Measurements from ENCODE around the gene MVB12B.

MVB12B gene

DNA sequence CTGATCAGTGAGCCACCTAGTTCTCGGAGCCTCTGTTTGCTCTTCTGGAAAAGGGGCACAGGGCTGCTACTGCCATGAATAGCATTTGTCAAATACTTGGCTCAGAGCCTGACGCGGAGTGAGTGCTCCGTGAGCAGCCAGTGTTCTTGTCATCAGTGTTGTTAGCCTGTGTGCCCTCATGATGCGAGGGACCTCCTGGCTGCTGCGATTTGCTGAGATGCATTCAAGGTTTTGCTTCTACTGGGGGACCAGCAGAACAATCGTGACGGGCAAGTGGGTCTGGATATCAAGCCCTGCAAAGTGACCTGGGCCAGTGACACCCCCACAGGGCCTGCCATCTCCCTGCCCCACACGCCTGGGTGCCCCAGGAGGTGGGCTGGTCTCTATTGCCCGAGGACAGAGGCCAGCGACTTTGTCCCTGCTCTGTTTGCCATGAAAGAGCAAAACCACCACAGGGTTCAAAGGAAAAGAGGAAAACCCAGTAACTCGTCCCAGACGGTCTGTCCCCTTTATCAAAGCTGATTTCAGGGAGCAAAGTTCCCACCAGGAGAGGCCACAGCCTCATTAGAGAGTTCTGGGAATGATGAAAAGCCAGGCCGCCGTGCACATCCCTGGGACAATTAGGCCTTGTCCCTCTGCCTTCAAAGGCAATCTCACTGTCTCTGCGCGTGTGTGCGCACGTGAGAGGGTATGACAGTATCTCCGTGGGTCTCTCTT, 200.6 kb downstream of the MVB12B start:
- Histone ChIP-seq H3K27me3 (ENCODE audit: insufficient read depth, low read length, poor library complexity, severe bottlenecking) (no peaks in the 10 kb centered on the region), H3K9me3 (ENCODE audit: insufficient read depth, low read depth, low read length) (no peaks in the 10 kb centered on the region)

DNA sequence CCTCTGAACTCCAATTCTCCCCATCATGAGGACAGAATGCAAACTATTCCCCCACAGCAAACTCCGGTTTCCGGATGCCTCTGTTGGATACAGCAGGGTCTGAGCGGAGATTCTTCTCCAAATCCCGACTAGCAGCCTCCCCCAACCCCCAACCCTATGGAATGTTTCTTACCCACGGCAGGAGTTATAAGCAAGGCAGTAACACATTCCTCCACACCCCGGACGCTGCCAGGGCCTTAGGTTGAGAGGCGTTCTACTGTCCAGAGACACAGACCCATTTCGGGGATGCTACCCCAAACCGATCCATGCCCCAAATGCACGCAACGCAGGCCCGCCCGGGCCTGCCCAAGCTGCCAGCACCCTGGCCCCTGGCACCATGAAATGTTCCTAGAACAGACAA, 201.5 kb downstream of the MVB12B start:
- no peaks in the 10 kb centered on the region for H3K36me3 ChIP-seq (ENCODE audit: insufficient read depth, low read length)
- H4K20me1 ChIP-seq (ENCODE audit: insufficient read depth, low read length, poor library complexity, severe bottlenecking), result peaks cover 4% of the 10 kb centered on the region
- H3K4me1 ChIP-seq (ENCODE audit: insufficient read depth, low read length, poor library complexity, severe bottlenecking), result peaks cover 47% of the 10 kb centered on the region
- no peak overlapping the region for H2AFZ ChIP-seq (ENCODE audit: low read length)
- peak overlapping the region; percentile 79 for H3K4me2 ChIP-seq (ENCODE audit: low read depth, low read length, poor library complexity, severe bottlenecking)
- H3K9me2 ChIP-seq (replicated peaks; ENCODE audit: low read depth, low read length), result no peaks in the 10 kb centered on the region
- H3K4me3 ChIP-seq (ENCODE audit: low read length, poor library complexity, severe bottlenecking), result peak overlapping the region; percentile 83
- H3K9me3 ChIP-seq (ENCODE audit: insufficient read depth, low read depth, low read length), result no peaks in the 10 kb centered on the region
- no peaks in the 10 kb centered on the region for H3F3A ChIP-seq (ENCODE audit: low read depth)
- no peaks in the 10 kb centered on the region for H3K27me3 ChIP-seq (ENCODE audit: insufficient read depth, low read length, poor library complexity, severe bottlenecking)
- H3K9ac ChIP-seq (ENCODE audit: low read depth, low read length, poor library complexity, severe bottlenecking), result peak overlapping the region; percentile 96
- TF ChIP-seq, protein P1, sequence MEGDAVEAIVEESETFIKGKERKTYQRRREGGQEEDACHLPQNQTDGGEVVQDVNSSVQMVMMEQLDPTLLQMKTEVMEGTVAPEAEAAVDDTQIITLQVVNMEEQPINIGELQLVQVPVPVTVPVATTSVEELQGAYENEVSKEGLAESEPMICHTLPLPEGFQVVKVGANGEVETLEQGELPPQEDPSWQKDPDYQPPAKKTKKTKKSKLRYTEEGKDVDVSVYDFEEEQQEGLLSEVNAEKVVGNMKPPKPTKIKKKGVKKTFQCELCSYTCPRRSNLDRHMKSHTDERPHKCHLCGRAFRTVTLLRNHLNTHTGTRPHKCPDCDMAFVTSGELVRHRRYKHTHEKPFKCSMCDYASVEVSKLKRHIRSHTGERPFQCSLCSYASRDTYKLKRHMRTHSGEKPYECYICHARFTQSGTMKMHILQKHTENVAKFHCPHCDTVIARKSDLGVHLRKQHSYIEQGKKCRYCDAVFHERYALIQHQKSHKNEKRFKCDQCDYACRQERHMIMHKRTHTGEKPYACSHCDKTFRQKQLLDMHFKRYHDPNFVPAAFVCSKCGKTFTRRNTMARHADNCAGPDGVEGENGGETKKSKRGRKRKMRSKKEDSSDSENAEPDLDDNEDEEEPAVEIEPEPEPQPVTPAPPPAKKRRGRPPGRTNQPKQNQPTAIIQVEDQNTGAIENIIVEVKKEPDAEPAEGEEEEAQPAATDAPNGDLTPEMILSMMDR (conservative IDR thresholded peaks at IDR 0.05; ENCODE audit: low read length), result no peak
- TF ChIP-seq EZH2phosphoT487 (IDR thresholded peaks at IDR 0.05; ENCODE audit: borderline replicate concordance), result no peak
- peaks cover 100% of the 10 kb centered on the region for H3K79me2 ChIP-seq (ENCODE audit: insufficient read depth, low read length)

More for the DNA sequence above, 200.6 kb downstream of the MVB12B start:
- H2AFZ ChIP-seq (ENCODE audit: low read length), result no peak overlapping the region
- H3F3A ChIP-seq (ENCODE audit: low read depth), result no peaks in the 10 kb centered on the region
- H3K36me3 ChIP-seq (ENCODE audit: insufficient read depth, low read length), result no peaks in the 10 kb centered on the region
- TF ChIP-seq, protein P1 (conservative IDR thresholded peaks at IDR 0.05; ENCODE audit: low read length), result no peak
- no peak for TF ChIP-seq EZH2phosphoT487 (IDR thresholded peaks at IDR 0.05; ENCODE audit: borderline replicate concordance)
- H3K79me2 ChIP-seq (ENCODE audit: insufficient read depth, low read length), result peaks cover 100% of the 10 kb centered on the region
- peaks cover 4% of the 10 kb centered on the region for H4K20me1 ChIP-seq (ENCODE audit: insufficient read depth, low read length, poor library complexity, severe bottlenecking)
- H3K9me2 ChIP-seq (replicated peaks; ENCODE audit: low read depth, low read length), result no peaks in the 10 kb centered on the region
- peak overlapping the region; percentile 83 for H3K4me3 ChIP-seq (ENCODE audit: low read length, poor library complexity, severe bottlenecking)
- H3K9ac ChIP-seq (ENCODE audit: low read depth, low read length, poor library complexity, severe bottlenecking), result peak overlapping the region; percentile 96
- peaks cover 45% of the 10 kb centered on the region for H3K4me1 ChIP-seq (ENCODE audit: insufficient read depth, low read length, poor library complexity, severe bottlenecking)
- H3K4me2 ChIP-seq (ENCODE audit: low read depth, low read length, poor library complexity, severe bottlenecking), result peak overlapping the region; percentile 79

DNA sequence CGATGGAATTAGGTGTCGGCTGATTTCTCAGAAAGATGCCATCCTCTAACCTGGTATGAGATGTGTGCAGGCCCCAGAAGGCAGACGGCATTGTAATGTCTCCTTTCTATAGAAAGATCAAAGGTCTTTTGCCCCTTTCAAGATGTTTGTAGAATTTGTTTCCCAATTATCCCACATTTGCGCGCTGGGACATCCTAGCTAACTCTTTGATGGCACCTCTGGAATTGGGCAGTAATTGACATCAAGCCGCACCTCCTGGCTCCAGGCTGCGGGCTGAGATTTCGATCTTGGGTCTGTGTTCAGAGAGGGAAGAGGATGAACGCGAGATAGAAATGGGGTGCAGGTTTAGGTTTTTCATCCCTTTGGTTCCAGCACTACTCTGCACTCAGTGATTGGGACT, 202.3 kb downstream of the MVB12B start:
- no peaks in the 10 kb centered on the region for H3K9me3 ChIP-seq (ENCODE audit: insufficient read depth, low read depth, low read length)
- no peak for TF ChIP-seq EZH2phosphoT487 (IDR thresholded peaks at IDR 0.05; ENCODE audit: borderline replicate concordance)
- TF ChIP-seq, protein P1 (conservative IDR thresholded peaks at IDR 0.05; ENCODE audit: low read length), result no peak
- no peaks in the 10 kb centered on the region for H3K36me3 ChIP-seq (ENCODE audit: insufficient read depth, low read length)
- H3K9ac ChIP-seq (ENCODE audit: low read depth, low read length, poor library complexity, severe bottlenecking), result peak overlapping the region; percentile 96
- peak overlapping the region; percentile 79 for H3K4me2 ChIP-seq (ENCODE audit: low read depth, low read length, poor library complexity, severe bottlenecking)
- H3K4me1 ChIP-seq (ENCODE audit: insufficient read depth, low read length, poor library complexity, severe bottlenecking), result peaks cover 46% of the 10 kb centered on the region
- H3K79me2 ChIP-seq (ENCODE audit: insufficient read depth, low read length), result peaks cover 100% of the 10 kb centered on the region
- peak overlapping the region; percentile 83 for H3K4me3 ChIP-seq (ENCODE audit: low read length, poor library complexity, severe bottlenecking)
- no peak overlapping the region for H2AFZ ChIP-seq (ENCODE audit: low read length)
- H4K20me1 ChIP-seq (ENCODE audit: insufficient read depth, low read length, poor library complexity, severe bottlenecking), result peaks cover 4% of the 10 kb centered on the region
- no peaks in the 10 kb centered on the region for H3F3A ChIP-seq (ENCODE audit: low read depth)
- H3K27me3 ChIP-seq (ENCODE audit: insufficient read depth, low read length, poor library complexity, severe bottlenecking), result no peaks in the 10 kb centered on the region
- H3K9me2 ChIP-seq (replicated peaks; ENCODE audit: low read depth, low read length), result no peaks in the 10 kb centered on the region

All from Loucy (cell line).